Measurements from ENCODE around the gene SPINK4. TPM values are rescaled to one million over a fixed set of nuclear protein-coding genes. Genes with fewer than 3 reads are reported as not detected.

SPINK4 gene
- total RNA-seq, 1 donor from 2014 or later = not detected

GRCh38 chr9:33233626-33234342 lies 6.2 kb upstream of the SPINK4 start:
- Mint-ChIP-seq H3K4me1 (ENCODE audit: low read depth) (no peaks in the 10 kb centered on the region), H3K4me3 (no peak overlapping the region), H3K36me3 (ENCODE audit: low read depth) (no peaks in the 10 kb centered on the region), H3K27me3 (ENCODE audit: insufficient read depth) (peaks cover 9% of the 10 kb centered on the region), H3K27ac (no peak overlapping the region), H3K9me3 (no peaks in the 10 kb centered on the region)
- intact Hi-C loops (cut with micrococcal nuclease) = no loop called here
- DNase-seq (ENCODE audit: low spot score) = no peak

GRCh38 chr9:33234511-33235467 lies 5.2 kb upstream of the SPINK4 start:
- H3K27me3 Mint-ChIP-seq (ENCODE audit: insufficient read depth) = peaks cover 9% of the 10 kb centered on the region
- no peak overlapping the region for H3K4me3 Mint-ChIP-seq
- H3K4me1 Mint-ChIP-seq (ENCODE audit: low read depth) = no peaks in the 10 kb centered on the region
- no peak overlapping the region for H3K27ac Mint-ChIP-seq
- intact Hi-C loops (cut with micrococcal nuclease) = no loop called here
- DNase-seq (ENCODE audit: low spot score) = no peak
- H3K9me3 Mint-ChIP-seq = no peaks in the 10 kb centered on the region
- H3K36me3 Mint-ChIP-seq (ENCODE audit: low read depth) = no peaks in the 10 kb centered on the region

GRCh38 chr9:33236571-33236970 lies 3.4 kb upstream of the SPINK4 start:
- Mint-ChIP-seq H3K36me3 (ENCODE audit: low read depth) (no peaks in the 10 kb centered on the region), H3K4me3 (no peak overlapping the region)

GRCh38 chr9:33241298-33241697 lies 1.3 kb downstream of the SPINK4 start:
- DNase-seq (ENCODE audit: low spot score) = no peak
- Mint-ChIP-seq H3K9me3 (no peaks in the 10 kb centered on the region), H3K27ac (no peak overlapping the region), H3K27me3 (ENCODE audit: insufficient read depth) (peaks cover 1% of the 10 kb centered on the region), H3K36me3 (ENCODE audit: low read depth) (no peaks in the 10 kb centered on the region), H3K4me3 (no peak overlapping the region), H3K4me1 (ENCODE audit: low read depth) (peaks cover 10% of the 10 kb centered on the region)
- intact Hi-C loops (cut with micrococcal nuclease) = no loop called here

More at GRCh38 chr9:33236571-33236970, 3.4 kb upstream of the SPINK4 start:
- intact Hi-C loops (cut with micrococcal nuclease) = no loop called here
- Mint-ChIP-seq H3K27me3 (ENCODE audit: insufficient read depth) (peaks cover 9% of the 10 kb centered on the region), H3K9me3 (no peaks in the 10 kb centered on the region), H3K27ac (no peak overlapping the region), H3K4me1 (ENCODE audit: low read depth) (no peaks in the 10 kb centered on the region)
- no peak for DNase-seq (ENCODE audit: low spot score)

GRCh38 chr9:33242609-33243134 lies 2.7 kb downstream of the SPINK4 start:
- H3K4me3 Mint-ChIP-seq = no peak overlapping the region
- no peak for DNase-seq (ENCODE audit: low spot score)
- H3K27ac Mint-ChIP-seq = no peak overlapping the region
- peaks cover 10% of the 10 kb centered on the region for H3K4me1 Mint-ChIP-seq (ENCODE audit: low read depth)
- peaks cover 1% of the 10 kb centered on the region for H3K27me3 Mint-ChIP-seq (ENCODE audit: insufficient read depth)
- peaks cover 4% of the 10 kb centered on the region for H3K36me3 Mint-ChIP-seq (ENCODE audit: low read depth)
- intact Hi-C loops (cut with micrococcal nuclease) = no loop called here
- H3K9me3 Mint-ChIP-seq = no peaks in the 10 kb centered on the region

GRCh38 chr9:33244137-33244784 lies 4.3 kb downstream of the SPINK4 start:
- H3K27ac Mint-ChIP-seq = no peak overlapping the region
- H3K27me3 Mint-ChIP-seq (ENCODE audit: insufficient read depth) = no peaks in the 10 kb centered on the region
- H3K36me3 Mint-ChIP-seq (ENCODE audit: low read depth) = peaks cover 8% of the 10 kb centered on the region
- no peak for DNase-seq (ENCODE audit: low spot score)
- no peak overlapping the region for H3K4me3 Mint-ChIP-seq
- no peaks in the 10 kb centered on the region for H3K9me3 Mint-ChIP-seq
- peaks cover 10% of the 10 kb centered on the region for H3K4me1 Mint-ChIP-seq (ENCODE audit: low read depth)
- intact Hi-C loops (cut with micrococcal nuclease) = no loop called here

GRCh38 chr9:33245341-33245740 lies 5.4 kb downstream of the SPINK4 start:
- DNase-seq (ENCODE audit: low spot score) = no peak
- Mint-ChIP-seq H3K4me1 (ENCODE audit: low read depth) (peaks cover 10% of the 10 kb centered on the region), H3K27me3 (ENCODE audit: insufficient read depth) (no peaks in the 10 kb centered on the region), H3K4me3 (no peak overlapping the region), H3K9me3 (no peaks in the 10 kb centered on the region), H3K36me3 (ENCODE audit: low read depth) (peaks cover 8% of the 10 kb centered on the region), H3K27ac (no peak overlapping the region)
- intact Hi-C loops (cut with micrococcal nuclease) = no loop called here

GRCh38 chr9:33246269-33246860 lies 6.4 kb downstream of the SPINK4 start:
- intact Hi-C loops (cut with micrococcal nuclease) = no loop called here
- Mint-ChIP-seq H3K9me3 (no peaks in the 10 kb centered on the region), H3K4me1 (ENCODE audit: low read depth) (peaks cover 10% of the 10 kb centered on the region), H3K36me3 (ENCODE audit: low read depth) (peaks cover 12% of the 10 kb centered on the region), H3K27me3 (ENCODE audit: insufficient read depth) (no peaks in the 10 kb centered on the region), H3K27ac (no peak overlapping the region), H3K4me3 (no peak overlapping the region)
- no peak for DNase-seq (ENCODE audit: low spot score)

- Mint-ChIP-seq H3K4me3 (no peak overlapping the region), H3K36me3 (ENCODE audit: low read depth) (peaks cover 23% of the 10 kb centered on the region), H3K9me3 (no peaks in the 10 kb centered on the region), H3K4me1 (ENCODE audit: low read depth) (peaks cover 6% of the 10 kb centered on the region), H3K27me3 (ENCODE audit: insufficient read depth) (no peaks in the 10 kb centered on the region), H3K27ac (no peak overlapping the region)
- DNase-seq (ENCODE audit: low spot score) = no peak
- intact Hi-C loops (cut with micrococcal nuclease) = no loop called here
These were observed 8.6 kb downstream of the SPINK4 start for GRCh38 chr9:33248606-33249005.

- Mint-ChIP-seq H3K9me3 (no peaks in the 10 kb centered on the region), H3K4me3 (no peak overlapping the region), H3K4me1 (ENCODE audit: low read depth) (peaks cover under 1% of the 10 kb centered on the region), H3K27me3 (ENCODE audit: insufficient read depth) (no peaks in the 10 kb centered on the region), H3K27ac (peak overlapping the region; percentile 64), H3K36me3 (ENCODE audit: low read depth) (peaks cover 24% of the 10 kb centered on the region)
- DNase-seq (ENCODE audit: low spot score) = no peak
- intact Hi-C loops (cut with micrococcal nuclease) = no loop called here
These were observed 9.2 kb downstream of the SPINK4 start for GRCh38 chr9:33249087-33249658.

GRCh38 chr9:33249983-33250382 lies 10.0 kb downstream of the SPINK4 start:
- peaks cover 30% of the 10 kb centered on the region for H3K36me3 Mint-ChIP-seq (ENCODE audit: low read depth)
- no peaks in the 10 kb centered on the region for H3K9me3 Mint-ChIP-seq
- H3K4me1 Mint-ChIP-seq (ENCODE audit: low read depth) = no peaks in the 10 kb centered on the region
- H3K4me3 Mint-ChIP-seq = no peak overlapping the region
- DNase-seq (ENCODE audit: low spot score) = no peak
- H3K27me3 Mint-ChIP-seq (ENCODE audit: insufficient read depth) = no peaks in the 10 kb centered on the region
- H3K27ac Mint-ChIP-seq = no peak overlapping the region
- intact Hi-C loops (cut with micrococcal nuclease) = no loop called here

GRCh38 chr9:33250458-33250995 lies 10.6 kb downstream of the SPINK4 start:
- Mint-ChIP-seq H3K36me3 (ENCODE audit: low read depth) (peaks cover 34% of the 10 kb centered on the region), H3K27me3 (ENCODE audit: insufficient read depth) (no peaks in the 10 kb centered on the region), H3K4me3 (no peak overlapping the region), H3K4me1 (ENCODE audit: low read depth) (no peaks in the 10 kb centered on the region), H3K27ac (no peak overlapping the region), H3K9me3 (no peaks in the 10 kb centered on the region)
- DNase-seq (ENCODE audit: low spot score) = no peak
- intact Hi-C loops (cut with micrococcal nuclease) = no loop called here

Measured in activated T-helper 1 cell treated with anti-CD3 and anti-CD28 coated beads, Interleukin-12 subunit alpha, Interleukin-12 subunit beta, Interleukin-2, Interleukin-4 antibody, amounts not matched to agents 30 ng/mL and 10 ng/mL and 1 ng/mL, durations not matched to agents 14 hours and 24 hours and 36 hours (primary cell).